H9 (cell line): ENCODE data around the gene RAI1. TPM values are rescaled to one million over a fixed set of nuclear protein-coding genes. Genes with fewer than 3 reads are reported as not detected.

Experiments used
- DNase-seq: peaks from one replicate; pipeline ENCODE4 v3.0.0-alpha.2; 2017
- H2AFZ ChIP-seq: one replicate; pipeline ENCODE4 v1.6.1; 2013; ENCODE audit warnings: mild to moderate bottlenecking, low read length, control low read depth, moderate library complexity
- H2AK5ac ChIP-seq: 2 replicates; pipeline ENCODE4 v1.6.1; 2013; ENCODE audit warnings: low read length, control low read depth, mixed read lengths; ENCODE audit not compliant: insufficient read length
- H2BK120ac ChIP-seq: one replicate; pipeline ENCODE4 v1.6.1; 2013; ENCODE audit warnings: low read depth, mild to moderate bottlenecking, low read length, control low read depth, inconsistent platforms; ENCODE audit not compliant: poor library complexity, severe bottlenecking
- H2BK12ac ChIP-seq: 2 replicates; pipeline ENCODE4 v1.6.1; 2013; ENCODE audit warnings: low read length, control low read depth, mixed read lengths, low read depth; ENCODE audit not compliant: insufficient read length
- H2BK15ac ChIP-seq: 2 replicates; pipeline ENCODE4 v1.6.1; 2013; ENCODE audit warnings: low read depth, low read length, control low read depth
- H2BK20ac ChIP-seq: one replicate; pipeline ENCODE4 v1.6.1; 2013; ENCODE audit warnings: low read depth, mild to moderate bottlenecking, low read length, control low read depth, inconsistent platforms; ENCODE audit not compliant: poor library complexity, severe bottlenecking
- H2BK5ac ChIP-seq: 2 replicates; pipeline ENCODE4 v1.6.1; 2013; ENCODE audit warnings: low read length, control low read depth, mixed read lengths; ENCODE audit not compliant: insufficient read length
- H3K14ac ChIP-seq: 2 replicates; pipeline ENCODE4 v1.6.1; 2013; ENCODE audit warnings: low read length, control low read depth; ENCODE audit not compliant: insufficient read depth
- H3K18ac ChIP-seq: 2 replicates; pipeline ENCODE4 v1.6.1; 2013; ENCODE audit warnings: low read depth, mild to moderate bottlenecking, mixed read lengths, low read length, control low read depth; ENCODE audit not compliant: insufficient read length
- H3K23ac ChIP-seq: 2 replicates; pipeline ENCODE4 v1.6.1; 2013; ENCODE audit warnings: low read length, control low read depth, mixed read lengths, low read depth; ENCODE audit not compliant: insufficient read length
- H3K23me2 ChIP-seq: 2 replicates; pipeline ENCODE4 v1.6.1; 2013; ENCODE audit warnings: low read depth, mild to moderate bottlenecking, mixed read lengths, low read length, control low read depth; ENCODE audit not compliant: insufficient read length, poor library complexity, severe bottlenecking
- H3K27ac ChIP-seq: 2 replicates; pipeline ENCODE4 v1.5.1; 2013; ENCODE audit warnings: low read length, control low read depth, mixed read lengths, low read depth; ENCODE audit not compliant: insufficient read length
- H3K27me3 ChIP-seq: 2 replicates; pipeline ENCODE4 v1.6.1; 2013; ENCODE audit warnings: low read length, control low read depth, inconsistent platforms; ENCODE audit not compliant: insufficient read depth
- H3K4ac ChIP-seq: 2 replicates; pipeline ENCODE4 v1.6.1; 2013; ENCODE audit warnings: low read depth, mild to moderate bottlenecking, control low read depth, inconsistent platforms, low read length, moderate library complexity
- H3K4me1 ChIP-seq: 2 replicates; pipeline ENCODE4 v1.6.1; 2013; ENCODE audit warnings: low read length, control low read depth, inconsistent platforms; ENCODE audit not compliant: insufficient read depth
- H3K4me2 ChIP-seq: 2 replicates; pipeline ENCODE4 v1.6.1; 2013; ENCODE audit warnings: low read length, control low read depth, mixed read lengths; ENCODE audit not compliant: insufficient read length, insufficient read depth
- H3K56ac ChIP-seq: 2 replicates; pipeline ENCODE4 v1.6.1; 2013; ENCODE audit warnings: low read depth, mild to moderate bottlenecking, mixed read lengths, low read length, control low read depth; ENCODE audit not compliant: insufficient read length
- H3K79me1 ChIP-seq: 2 replicates; pipeline ENCODE4 v1.6.1; 2013; ENCODE audit warnings: low read depth, mild to moderate bottlenecking, moderate library complexity, low read length, control low read depth, inconsistent platforms; ENCODE audit not compliant: insufficient read depth, poor library complexity, severe bottlenecking
- H3K79me2 ChIP-seq: 2 replicates; pipeline ENCODE4 v1.6.1; 2013; ENCODE audit warnings: low read length, control low read depth, inconsistent platforms; ENCODE audit not compliant: insufficient read depth
- H3K9ac ChIP-seq: 2 replicates; pipeline ENCODE4 v1.6.1; 2013; ENCODE audit warnings: low read length, control low read depth, mixed read lengths; ENCODE audit not compliant: insufficient read length; ENCODE audit errors: extremely low read depth
- H3K9me3 ChIP-seq: one replicate; pipeline ENCODE4 v1.6.1; 2013; ENCODE audit warnings: low read depth, low read length, inconsistent platforms; ENCODE audit not compliant: control insufficient read depth
- H3T11ph ChIP-seq: one replicate; pipeline ENCODE4 v1.6.1; 2013; ENCODE audit warnings: mild to moderate bottlenecking, low read length, control low read depth, inconsistent platforms
- H4K20me1 ChIP-seq: one replicate; pipeline ENCODE4 v1.6.1; 2013; ENCODE audit not compliant: control insufficient read depth, insufficient read length, insufficient read depth
- H4K5ac ChIP-seq: 2 replicates; pipeline ENCODE4 v1.6.1; 2013; ENCODE audit warnings: low read depth, mild to moderate bottlenecking, mixed read lengths, low read length, control low read depth; ENCODE audit not compliant: insufficient read length
- H4K8ac ChIP-seq: replicated peaks from 2 replicates; pipeline ENCODE4 v1.6.1; 2013; ENCODE audit warnings: low read length, control low read depth, mixed read lengths, low read depth; ENCODE audit not compliant: insufficient read length
- H4K91ac ChIP-seq: 2 replicates; pipeline ENCODE4 v1.6.1; 2013; ENCODE audit warnings: low read depth, mild to moderate bottlenecking, moderate library complexity, mixed read lengths, low read length, control low read depth; ENCODE audit not compliant: insufficient read length
- H3K27ac Mint-ChIP-seq, 3 experiments: 2 replicates in 2 of 3; 3 replicates in 1 of 3; pipeline ENCODE4 v1.8.0; 2020 to 2021; ENCODE audit warnings: mixed read lengths in 3 of 3, mild to moderate bottlenecking in 1 of 3, moderate library complexity in 1 of 3
- H3K27me3 Mint-ChIP-seq: 2 replicates; pipeline ENCODE4 v1.8.0; 2021; ENCODE audit warnings: low read depth, mild to moderate bottlenecking, moderate library complexity, mixed read lengths
- H3K36me3 Mint-ChIP-seq, 3 experiments: 2 replicates in 2 of 3; 3 replicates in 1 of 3; pipeline ENCODE4 v1.8.0; 2020 to 2021; ENCODE audit warnings: low read depth in 3 of 3, mixed read lengths in 3 of 3; ENCODE audit not compliant: insufficient read depth in 1 of 3
- H3K4me1 Mint-ChIP-seq, 2 experiments: 2 replicates each; pipeline ENCODE4 v1.8.0; 2020; ENCODE audit warnings: mixed read lengths in 2 of 2
- H3K4me3 Mint-ChIP-seq, 2 experiments: 2 replicates in 1 of 2; 3 replicates in 1 of 2; pipeline ENCODE4 v1.8.0; 2020 to 2021; ENCODE audit warnings: mild to moderate bottlenecking in 2 of 2, mixed read lengths in 2 of 2, moderate library complexity in 1 of 2
- H3K9me3 Mint-ChIP-seq, 2 experiments: 2 replicates in 1 of 2; 3 replicates in 1 of 2; pipeline ENCODE4 v1.8.0; 2020; ENCODE audit warnings: mild to moderate bottlenecking in 2 of 2, mixed read lengths in 2 of 2, moderate library complexity in 1 of 2
- WGBS: extraction: QIAGEN DNeasy Blood & Tissue Kit; methylation state at CpG from one replicate; pipeline ENCODE4 v1.1.7; 2013; ENCODE audit warnings: missing lambda C conversion rate, low lambda C conversion rate, mixed read lengths; ENCODE audit not compliant: insufficient read length; ENCODE audit errors: extremely low coverage; 5-methylcytosine and 5-hydroxymethylcytosine counted together
- total RNA-seq: library from RNA; stranded (reverse); gene quantifications from 2 replicates; pipeline ENCODE4 v1.2.1, GENCODE V29; 2021
- TF ChIP-seq, protein P1 (sequence below): fragments of 200-600 bp; sonication (generic); conservative IDR thresholded peaks from 3 replicates; pipeline ENCODE4 v1.8.0; 2021; ENCODE audit warnings: antibody characterized with exemption, mild to moderate bottlenecking

The RAI1 gene
- total RNA-seq, 1 experiment from 2014 or later = 1.5 TPM

DNA sequence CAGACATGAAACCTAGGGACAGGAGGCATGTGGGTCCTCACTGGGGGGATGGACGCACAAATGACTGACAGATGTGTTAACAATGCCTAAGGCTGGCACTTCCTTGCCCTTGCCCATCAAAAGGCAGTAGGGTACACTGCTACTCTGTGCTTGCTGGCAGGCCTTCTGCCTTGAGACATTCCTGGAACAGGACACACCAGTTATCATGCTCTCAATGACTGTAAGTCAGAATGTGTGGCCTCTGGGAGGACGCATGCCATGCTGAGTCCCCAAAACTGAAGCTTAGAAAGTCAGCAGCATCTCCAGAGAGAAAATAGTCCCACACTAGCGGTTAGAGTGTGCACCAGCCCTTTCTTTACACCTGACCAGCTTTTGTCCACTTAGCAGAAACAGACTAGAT is 171.7 kb downstream of the RAI1 start:
- no peak overlapping the region for H2BK12ac ChIP-seq
- no peak overlapping the region for H3K23ac ChIP-seq
- TF ChIP-seq, protein P1, sequence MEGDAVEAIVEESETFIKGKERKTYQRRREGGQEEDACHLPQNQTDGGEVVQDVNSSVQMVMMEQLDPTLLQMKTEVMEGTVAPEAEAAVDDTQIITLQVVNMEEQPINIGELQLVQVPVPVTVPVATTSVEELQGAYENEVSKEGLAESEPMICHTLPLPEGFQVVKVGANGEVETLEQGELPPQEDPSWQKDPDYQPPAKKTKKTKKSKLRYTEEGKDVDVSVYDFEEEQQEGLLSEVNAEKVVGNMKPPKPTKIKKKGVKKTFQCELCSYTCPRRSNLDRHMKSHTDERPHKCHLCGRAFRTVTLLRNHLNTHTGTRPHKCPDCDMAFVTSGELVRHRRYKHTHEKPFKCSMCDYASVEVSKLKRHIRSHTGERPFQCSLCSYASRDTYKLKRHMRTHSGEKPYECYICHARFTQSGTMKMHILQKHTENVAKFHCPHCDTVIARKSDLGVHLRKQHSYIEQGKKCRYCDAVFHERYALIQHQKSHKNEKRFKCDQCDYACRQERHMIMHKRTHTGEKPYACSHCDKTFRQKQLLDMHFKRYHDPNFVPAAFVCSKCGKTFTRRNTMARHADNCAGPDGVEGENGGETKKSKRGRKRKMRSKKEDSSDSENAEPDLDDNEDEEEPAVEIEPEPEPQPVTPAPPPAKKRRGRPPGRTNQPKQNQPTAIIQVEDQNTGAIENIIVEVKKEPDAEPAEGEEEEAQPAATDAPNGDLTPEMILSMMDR = no peak
- no peak overlapping the region for H3K14ac ChIP-seq
- Mint-ChIP-seq H3K36me3 (no peaks in the 10 kb centered on the region), H3K4me3 (no peak overlapping the region), H3K27ac (peak overlapping the region in 1 of 3 experiments; percentile 79; a peak in 1 of 7 replicates), H3K27me3 (no peaks in the 10 kb centered on the region; the same call in 1 of the 2 replicates), H3K4me1 (peaks cover 34 to 51% of the 10 kb centered on the region in 2 experiments), H3K9me3 (no peaks in the 10 kb centered on the region)
- no peak overlapping the region for H3K18ac ChIP-seq
- H3K9ac ChIP-seq = no peak overlapping the region
- no peak overlapping the region for H2BK120ac ChIP-seq
- no peak overlapping the region for H4K8ac ChIP-seq
- no peak overlapping the region for H2BK20ac ChIP-seq
- H3T11ph ChIP-seq = no peak overlapping the region
- H3K4me1 ChIP-seq = no peaks in the 10 kb centered on the region; the same call in 1 of the 2 replicates
- no peak overlapping the region for H2BK5ac ChIP-seq
- no peaks in the 10 kb centered on the region for H3K9me3 ChIP-seq
- H3K56ac ChIP-seq = no peak overlapping the region
- no peak for DNase-seq
- no peak overlapping the region for H4K5ac ChIP-seq
- no peaks in the 10 kb centered on the region for H3K27me3 ChIP-seq
- no peak overlapping the region for H3K4me2 ChIP-seq
- H3K79me1 ChIP-seq = no peaks in the 10 kb centered on the region
- H3K4ac ChIP-seq = no peak overlapping the region
- H4K20me1 ChIP-seq = no peaks in the 10 kb centered on the region
- H4K91ac ChIP-seq = no peak overlapping the region
- no peak overlapping the region for H2BK15ac ChIP-seq
- no peak overlapping the region for H2AFZ ChIP-seq
- no peak overlapping the region for H3K27ac ChIP-seq
- H3K23me2 ChIP-seq = no peaks in the 10 kb centered on the region
- no CpG with 5 or more reads among the region's 3 CpGs for WGBS
- H2AK5ac ChIP-seq = no peak overlapping the region
- no peaks in the 10 kb centered on the region for H3K79me2 ChIP-seq
